22Rv1 (cell line): ENCODE measurements around the gene TAX1BP1.

ENCODE experiments used
- ZFX ChIP-seq: fragments of 450-650 bp; IDR thresholded peaks from 2 replicates; pipeline ENCODE4 v1.6.1; 2017; ENCODE audit warnings: antibody characterized with exemption, borderline replicate concordance
- TF ChIP-seq, protein P1 (sequence below): fragments of 450-650 bp; IDR thresholded peaks from 2 replicates; pipeline ENCODE4 v1.5.1; 2017; ENCODE audit warnings: mild to moderate bottlenecking

GRCh38 chr7:27695096-27695495, 44.9 kb upstream of the TAX1BP1 start:
- TF ChIP-seq, protein P1, sequence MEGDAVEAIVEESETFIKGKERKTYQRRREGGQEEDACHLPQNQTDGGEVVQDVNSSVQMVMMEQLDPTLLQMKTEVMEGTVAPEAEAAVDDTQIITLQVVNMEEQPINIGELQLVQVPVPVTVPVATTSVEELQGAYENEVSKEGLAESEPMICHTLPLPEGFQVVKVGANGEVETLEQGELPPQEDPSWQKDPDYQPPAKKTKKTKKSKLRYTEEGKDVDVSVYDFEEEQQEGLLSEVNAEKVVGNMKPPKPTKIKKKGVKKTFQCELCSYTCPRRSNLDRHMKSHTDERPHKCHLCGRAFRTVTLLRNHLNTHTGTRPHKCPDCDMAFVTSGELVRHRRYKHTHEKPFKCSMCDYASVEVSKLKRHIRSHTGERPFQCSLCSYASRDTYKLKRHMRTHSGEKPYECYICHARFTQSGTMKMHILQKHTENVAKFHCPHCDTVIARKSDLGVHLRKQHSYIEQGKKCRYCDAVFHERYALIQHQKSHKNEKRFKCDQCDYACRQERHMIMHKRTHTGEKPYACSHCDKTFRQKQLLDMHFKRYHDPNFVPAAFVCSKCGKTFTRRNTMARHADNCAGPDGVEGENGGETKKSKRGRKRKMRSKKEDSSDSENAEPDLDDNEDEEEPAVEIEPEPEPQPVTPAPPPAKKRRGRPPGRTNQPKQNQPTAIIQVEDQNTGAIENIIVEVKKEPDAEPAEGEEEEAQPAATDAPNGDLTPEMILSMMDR: no peak
- no peak for TF ChIP-seq ZFX
